HG03575 (cell line): ENCODE results near the gene SUOX.
A peak's percentile ranks its signal among the peaks of the same experiment; 100 is the strongest.

Experiments
- ATAC-seq: cut with Tn5 transposase; IDR thresholded peaks from one replicate; pipeline ENCODE4 v1.9.1; 2021; ENCODE audit not compliant: unreplicated experiment, insufficient number of reproducible peaks, low FRiP score; ENCODE audit errors: extremely low read depth

Gene SUOX

DNA sequence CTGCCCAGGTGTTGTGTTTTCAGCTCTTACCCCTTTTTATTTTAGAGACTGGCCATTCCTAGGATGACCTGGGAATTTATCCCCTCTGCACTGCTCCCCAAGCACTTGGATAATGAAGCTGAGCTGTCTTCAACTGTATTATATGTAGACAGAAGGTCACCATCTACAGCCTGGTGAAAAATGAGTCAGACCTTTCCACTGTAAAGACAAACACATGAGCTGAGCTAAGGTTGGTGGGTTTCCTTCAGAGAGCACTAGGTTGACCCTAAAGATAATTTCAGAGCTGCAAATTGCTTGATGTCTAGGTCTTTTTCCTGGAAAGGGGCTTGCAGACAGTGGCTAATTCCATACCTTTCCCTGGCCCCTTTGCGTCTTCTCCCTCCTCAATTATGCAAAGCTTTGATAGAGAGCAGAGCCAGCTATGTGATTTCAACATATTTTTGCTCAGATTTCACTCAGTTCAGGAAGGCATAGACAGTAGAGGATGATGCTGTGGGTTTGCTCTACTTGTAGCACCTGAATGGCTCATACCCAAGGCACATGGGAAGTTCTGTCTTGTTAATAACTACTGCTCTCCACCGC is 14.5 kb downstream of the SUOX start:
- ATAC-seq = no peak

DNA sequence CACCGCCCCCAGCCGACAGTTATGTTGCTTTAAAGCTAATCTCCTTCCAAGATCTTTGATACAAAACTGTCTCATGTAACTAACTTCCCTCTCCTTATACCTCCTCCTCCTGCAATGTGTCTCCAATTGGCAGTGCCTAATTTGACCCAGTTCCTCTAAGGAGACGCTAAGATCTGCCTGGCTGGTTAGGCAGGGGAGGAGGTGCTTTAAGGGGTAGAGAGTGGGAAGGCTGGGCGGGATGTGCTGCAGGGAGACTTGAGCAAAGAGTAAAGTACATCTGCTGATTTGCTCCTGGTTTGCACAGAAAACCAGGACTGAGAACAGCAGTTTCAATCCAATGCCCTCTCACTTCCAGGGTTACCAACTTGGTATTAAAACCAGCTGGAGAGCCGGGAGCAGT is 16.4 kb downstream of the SUOX start:
- no peak for ATAC-seq

DNA sequence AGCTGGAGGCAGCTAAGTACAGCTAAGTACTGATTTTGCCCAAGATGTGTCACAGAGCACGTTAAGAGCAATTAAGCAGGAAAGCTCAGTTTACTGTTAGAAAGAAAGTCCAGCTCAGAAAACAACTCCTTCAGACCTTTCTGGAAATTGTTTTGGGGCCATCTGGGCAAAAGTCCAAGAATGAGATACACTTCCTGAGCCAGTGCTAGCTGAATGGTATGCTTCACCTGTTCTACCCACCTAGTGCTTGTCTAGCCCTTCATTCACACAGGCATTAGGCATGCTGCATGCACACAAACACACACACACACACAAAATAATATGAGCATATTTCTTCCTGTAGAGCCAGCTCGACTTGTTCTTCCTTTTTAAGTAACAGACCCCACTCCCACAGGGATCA is 17.1 kb downstream of the SUOX start:
- no peak for ATAC-seq

DNA sequence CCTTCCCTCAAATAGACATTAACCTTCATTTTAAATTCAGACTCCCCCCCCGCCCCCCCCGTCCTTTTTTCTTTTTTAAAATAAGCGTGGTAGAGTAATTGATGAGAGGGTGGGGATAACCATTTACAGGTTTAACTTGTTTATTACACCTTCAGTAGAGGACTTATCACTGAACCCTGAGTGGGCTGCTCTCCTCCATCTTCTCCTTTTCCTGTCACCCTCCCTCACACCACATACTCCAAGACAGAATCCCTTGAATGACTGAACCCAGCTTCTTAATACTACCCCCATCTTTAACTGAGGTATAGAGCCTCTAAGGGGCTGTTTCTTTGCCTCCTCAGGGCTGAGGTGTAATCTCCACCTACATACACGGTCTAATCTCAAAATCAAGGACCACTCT is 20.1 kb downstream of the SUOX start:
- ATAC-seq = no peak

DNA sequence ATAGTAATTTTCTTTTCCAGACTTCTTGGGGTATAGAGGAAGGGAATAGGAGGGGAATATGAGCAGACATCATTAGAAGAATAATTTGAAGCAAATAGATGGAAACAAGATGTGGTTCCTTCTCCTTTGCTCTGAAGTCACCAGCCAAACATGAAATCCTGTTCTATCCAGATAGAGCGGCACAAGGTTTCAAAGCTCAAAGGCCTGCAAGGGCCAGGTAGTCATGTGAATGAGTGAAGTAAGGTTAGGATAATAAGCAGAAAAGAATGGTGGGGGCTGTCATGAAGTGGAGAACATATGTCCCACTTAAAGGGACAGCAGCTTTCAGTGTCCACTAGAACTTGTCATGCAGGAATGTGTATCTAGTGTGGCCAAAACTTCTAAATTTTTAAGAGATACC is 21.3 kb downstream of the SUOX start:
- ATAC-seq = no peak

DNA sequence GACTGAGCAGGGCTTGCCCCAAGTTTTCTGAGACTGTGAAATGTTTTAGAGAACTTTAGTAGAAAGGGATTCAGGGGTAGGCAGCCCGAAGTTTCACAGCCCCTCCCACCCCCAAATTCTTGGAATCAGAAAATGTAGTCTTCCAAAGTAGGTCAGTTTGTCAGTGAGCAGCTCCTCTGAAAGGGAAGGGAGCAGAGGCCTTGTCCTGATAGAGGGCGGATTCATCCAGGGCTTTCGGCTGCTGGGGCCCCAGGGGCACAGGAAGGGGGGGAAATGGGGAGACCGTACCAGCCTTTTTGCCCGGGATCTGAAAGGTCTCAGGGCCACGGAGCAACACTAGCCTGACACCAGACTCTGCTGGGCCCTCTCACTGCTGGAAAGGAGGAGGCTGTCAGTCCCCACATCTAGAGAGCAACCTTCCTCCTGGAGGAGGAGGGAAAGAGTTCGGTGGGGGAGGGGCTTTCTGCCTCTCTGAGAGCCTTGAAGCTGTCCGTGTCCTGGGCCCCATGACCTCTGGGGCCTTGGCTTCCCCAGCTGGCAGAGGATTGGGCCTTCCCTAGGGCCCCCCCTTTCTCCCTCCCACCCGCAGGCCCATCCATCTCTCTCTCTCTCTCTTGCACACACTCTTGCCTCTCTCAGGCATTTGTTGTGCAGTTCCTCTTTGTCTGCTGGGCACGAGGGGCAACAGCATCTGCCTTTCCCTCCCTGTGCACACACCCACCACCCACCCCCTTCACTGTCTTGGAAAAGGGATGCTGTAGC is 23.5 kb downstream of the SUOX start, which contains the start of gene IKZF4:
Gene IKZF4, plus strand, starts transcription at position 621 of the 762 bp plus-strand sequence. CDS start 451 bp downstream, outside the sequence.
- ATAC-seq = no peak

DNA sequence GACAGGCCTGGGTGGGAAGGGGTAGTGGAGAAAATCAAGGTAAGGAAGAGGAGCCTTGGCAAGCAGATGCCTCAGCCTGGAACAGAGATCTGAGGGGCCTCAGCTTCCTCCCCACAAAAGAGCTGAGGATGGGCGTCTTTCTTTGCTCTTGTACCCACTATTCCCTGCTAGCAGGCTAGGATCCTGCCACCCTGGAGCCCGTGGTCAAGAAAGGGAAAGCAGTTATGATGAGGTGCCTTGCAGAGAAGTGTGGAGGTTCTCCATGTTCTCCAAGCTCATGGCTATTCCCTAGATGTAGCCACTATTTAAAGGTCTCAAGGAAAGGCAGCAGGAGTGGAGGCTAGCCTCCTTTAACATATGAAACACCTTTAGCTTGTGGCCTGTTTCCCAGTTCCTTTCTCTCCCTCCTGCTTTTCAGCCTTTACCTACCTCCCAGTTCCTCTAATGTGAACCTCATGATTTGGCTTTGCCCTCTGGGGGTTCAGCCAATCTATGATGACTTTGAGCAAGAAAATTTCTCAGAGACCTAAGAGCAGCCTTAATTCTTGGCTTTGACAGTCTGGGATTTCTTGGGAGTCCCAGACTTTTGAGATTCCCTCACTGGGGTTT is 24.9 kb downstream of the SUOX start:
- no peak for ATAC-seq

DNA sequence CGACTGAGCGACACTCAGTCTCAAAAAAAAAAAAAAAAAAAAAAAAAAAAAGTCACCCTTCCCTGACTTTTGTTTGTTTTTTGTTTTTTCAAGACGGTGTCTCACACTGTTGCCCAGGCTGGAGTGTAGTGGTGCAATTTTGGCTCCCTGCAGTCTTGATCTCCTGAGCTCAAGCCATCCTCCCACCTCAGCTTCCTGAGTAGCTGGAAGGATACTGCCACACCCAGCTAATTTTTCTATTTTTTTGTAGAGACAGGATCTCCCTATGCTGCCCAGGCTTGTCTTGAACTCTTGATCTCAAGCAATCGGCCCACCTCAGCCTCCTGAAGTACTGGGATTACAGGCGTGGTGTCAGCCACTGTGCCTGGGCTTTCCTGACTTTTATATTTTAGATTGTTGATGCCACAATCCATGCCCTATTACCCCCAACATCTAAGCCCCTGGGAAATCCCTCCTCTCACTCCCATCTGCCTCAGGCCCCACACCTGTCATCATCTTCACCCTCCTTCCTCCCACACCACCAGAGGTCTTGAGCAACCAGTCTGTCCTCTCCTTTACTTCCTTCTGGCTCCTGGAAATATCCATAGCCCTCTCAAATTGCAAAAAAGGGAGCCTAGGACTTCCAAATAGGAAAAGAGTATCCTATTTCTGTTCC is 31.6 kb downstream of the SUOX start:
- no peak for ATAC-seq

DNA sequence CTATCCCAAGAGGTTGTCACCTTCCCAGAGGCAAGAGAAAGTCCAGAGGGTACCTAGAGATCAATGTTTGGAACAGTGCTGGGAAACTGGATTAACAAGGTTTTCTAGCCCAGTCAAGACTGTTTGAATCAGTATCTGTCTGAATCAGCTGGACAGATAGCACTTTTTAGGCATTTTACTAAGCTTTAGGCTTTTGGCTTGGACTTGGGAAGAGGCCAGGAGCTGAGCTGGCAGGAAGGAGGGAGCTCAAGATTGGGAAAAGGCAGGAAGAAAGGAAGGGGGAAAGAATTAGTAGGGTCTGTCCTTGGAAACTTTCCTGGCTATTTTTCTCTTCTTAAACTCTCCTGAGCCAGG is 32.1 kb downstream of the SUOX start:
- ATAC-seq = no peak

DNA sequence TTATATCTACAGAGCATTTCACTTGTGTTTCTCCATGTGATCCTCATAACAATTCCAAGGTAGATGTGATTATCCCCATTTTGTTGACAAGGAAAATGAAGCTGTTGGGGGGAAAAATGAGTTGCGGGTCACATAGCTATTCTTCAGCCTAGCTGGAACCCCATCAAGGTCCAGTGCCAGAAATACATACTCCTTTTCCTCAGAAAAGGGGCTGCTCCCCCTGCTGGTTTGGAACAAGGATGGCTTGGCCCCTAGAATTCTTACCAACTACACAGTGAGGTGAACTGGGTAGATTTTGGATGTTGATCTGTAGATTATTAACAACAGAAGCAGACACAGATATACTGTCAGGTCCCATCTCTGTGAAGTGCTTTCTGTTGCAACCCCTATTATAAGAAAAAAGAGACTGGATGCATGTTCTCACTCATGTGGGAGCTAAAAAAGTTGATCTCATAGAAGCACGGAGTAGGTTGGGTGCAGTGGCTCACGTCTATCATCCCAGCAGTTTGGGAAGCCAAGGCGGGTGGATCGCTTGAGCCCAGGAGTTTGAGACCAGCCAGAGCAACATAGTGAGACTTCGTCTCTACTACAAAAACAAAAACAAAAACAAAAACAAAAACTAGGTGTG is 32.7 kb downstream of the SUOX start:
- ATAC-seq = no peak

DNA sequence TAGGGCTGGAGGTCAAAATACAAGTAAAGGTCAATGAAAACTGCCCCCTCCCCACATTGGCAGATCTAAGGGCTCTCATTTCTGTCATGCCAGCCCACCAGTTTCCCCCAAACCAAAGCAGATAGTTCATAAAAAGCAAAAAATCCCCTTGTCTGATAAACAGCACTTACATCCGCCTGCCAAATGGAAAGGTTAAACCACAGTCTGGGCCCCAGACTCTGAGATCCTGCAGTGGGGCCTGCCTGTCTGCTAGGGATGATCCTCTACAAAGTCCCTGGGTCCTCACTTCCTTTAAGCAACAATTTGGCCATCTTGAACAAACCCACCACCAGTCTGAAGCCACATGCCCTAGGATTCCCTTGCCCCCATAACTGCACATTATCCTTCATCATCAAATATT is 34.9 kb downstream of the SUOX start:
- ATAC-seq = no peak

DNA sequence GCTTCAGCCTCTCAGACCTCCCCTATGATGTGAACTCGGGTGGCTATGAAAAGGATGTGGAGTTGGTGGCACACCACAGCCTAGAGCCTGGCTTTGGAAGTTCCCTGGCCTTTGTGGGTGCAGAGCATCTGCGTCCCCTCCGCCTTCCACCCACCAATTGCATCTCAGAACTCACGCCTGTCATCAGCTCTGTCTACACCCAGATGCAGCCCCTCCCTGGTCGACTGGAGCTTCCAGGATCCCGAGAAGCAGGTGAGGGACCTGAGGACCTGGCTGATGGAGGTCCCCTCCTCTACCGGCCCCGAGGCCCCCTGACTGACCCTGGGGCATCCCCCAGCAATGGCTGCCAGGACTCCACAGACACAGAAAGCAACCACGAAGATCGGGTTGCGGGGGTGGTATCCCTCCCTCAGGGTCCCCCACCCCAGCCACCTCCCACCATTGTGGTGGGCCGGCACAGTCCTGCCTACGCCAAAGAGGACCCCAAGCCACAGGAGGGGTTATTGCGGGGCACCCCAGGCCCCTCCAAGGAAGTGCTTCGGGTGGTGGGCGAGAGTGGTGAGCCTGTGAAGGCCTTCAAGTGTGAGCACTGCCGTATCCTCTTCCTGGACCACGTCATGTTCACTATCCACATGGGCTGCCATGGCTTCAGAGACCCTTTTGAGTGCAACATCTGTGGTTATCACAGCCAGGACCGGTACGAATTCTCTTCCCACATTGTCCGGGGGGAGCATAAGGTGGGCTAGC is 37.7 kb downstream of the SUOX start:
- ATAC-seq = no peak

DNA sequence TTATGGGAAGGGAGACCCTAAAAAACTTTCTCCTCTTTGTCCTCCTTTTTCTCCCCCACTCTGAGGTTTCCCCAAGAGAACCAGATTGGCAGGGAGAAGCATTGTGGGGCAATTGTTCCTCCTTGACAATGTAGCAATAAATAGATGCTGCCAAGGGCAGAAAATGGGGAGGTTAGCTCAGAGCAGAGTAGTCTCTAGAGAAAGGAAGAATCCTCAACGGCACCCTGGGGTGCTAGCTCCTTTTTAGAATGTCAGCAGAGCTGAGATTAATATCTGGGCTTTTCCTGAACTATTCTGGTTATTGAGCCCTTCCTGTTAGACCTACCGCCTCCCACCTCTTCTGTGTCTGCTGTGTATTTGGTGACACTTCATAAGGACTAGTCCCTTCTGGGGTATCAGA is 40.1 kb downstream of the SUOX start:
- no peak for ATAC-seq

DNA sequence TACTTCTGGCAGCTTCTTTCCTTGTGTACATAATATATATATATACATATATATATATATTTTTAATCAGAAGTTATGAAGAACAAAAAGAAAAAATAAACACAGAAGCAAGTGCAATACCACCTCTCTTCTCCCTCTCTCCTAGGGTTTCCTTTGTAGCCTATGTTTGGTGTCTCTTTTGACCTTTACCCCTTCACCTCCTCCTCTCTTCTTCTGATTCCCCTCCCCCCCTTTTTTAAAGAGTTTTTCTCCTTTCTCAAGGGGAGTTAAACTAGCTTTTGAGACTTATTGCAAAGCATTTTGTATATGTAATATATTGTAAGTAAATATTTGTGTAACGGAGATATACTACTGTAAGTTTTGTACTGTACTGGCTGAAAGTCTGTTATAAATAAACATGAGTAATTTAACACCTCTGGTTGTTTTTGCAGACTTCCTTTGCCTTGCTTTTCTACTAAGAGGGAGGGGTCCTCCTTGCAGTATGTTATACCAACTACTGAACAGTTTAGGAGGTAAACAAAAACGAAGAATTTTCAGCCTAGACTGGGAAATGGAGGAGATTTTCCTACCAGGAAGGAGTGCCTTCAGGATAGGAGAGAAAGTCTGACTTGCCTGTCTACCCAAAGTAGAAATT is 41.1 kb downstream of the SUOX start:
- ATAC-seq = no peak

DNA sequence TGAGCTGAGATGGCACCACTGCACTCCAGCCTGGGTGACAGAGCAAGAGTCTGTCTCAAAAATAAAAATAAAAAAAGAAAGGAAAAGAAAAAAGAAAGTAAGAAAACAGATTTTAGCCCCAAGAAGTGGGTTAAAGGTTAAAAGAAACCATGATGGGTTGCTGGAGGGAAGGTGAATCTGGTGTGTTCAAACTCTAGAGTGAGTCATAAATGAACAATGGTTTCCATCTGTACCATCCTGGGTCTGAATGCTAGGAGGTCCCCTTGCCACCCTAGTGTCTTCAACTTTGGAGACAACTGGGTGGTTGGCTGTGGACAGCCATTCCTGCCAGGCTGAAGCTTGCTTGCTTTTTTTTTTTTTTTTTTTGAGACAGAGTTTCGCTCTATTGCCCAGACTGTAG is 43.1 kb downstream of the SUOX start:
- no peak for ATAC-seq

DNA sequence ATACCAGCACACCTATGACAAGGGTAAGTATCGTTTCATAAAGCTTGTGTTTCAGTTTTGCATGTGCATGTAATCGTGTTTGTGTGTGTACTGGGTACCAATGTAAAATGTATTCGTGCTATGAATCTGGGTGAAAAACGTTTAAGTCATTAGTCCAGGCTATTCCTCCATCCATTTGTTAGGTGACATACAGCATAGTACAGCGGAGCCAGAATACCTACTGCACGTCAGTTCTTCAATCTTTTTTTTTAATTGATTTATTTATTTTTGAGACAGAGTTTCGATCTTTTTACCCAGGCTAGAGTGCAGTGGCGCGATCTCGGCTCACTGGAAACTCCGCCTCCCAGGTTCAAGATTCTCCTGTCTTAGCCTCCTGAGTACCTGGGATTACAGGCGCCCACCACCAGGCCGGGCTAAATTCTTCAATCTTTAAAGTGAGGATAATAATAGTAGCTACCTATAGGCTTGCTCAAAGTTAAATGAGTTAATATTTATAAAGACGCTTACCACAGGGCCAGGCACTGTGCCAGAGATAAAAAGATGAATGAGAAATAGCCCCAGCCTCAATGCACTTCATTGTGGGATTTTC is 44.0 kb downstream of the SUOX start:
- ATAC-seq = no peak

DNA sequence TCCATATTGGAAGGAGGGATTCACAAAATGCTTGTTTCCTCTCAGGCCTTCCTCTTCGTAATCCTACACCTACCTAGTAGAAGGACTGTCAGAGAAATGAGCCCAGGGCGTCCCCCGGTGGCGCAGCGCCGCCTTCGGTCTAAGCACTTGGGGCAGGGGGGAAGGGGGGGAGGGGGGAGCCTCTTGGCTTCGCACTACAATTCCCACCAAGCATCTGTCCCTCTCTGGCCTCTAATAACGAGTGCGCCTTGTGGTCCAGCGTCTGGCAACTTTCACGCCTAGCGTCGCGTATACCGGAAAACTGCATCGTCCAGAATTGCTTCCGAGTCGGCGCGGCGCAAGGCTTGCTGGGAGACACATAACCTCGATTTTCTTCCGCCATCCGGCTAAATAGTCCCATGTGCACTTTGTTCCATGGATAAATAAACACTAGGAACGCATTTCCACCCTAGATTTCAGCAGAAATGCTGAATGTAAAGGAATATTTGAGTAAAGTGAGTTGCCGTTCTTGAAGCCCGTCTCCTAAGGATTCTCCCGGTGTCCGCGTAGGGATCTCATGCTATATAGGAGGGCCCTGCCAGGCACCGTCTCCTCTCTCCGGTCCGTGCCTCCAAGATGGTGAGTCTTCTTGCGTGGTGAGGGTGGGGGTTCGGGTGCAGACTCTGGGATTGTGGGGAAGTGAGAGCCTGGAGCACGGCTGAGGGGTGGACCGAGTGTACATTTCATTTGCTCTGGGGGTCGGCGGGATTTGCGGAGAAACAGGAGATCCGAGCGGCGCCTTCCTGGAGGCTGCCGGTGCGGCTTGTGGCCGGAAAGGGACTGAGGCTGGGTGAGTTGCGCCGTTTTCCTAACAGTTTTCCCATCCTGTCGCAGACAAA is 44.7 kb downstream of the SUOX start, which contains the start of gene RPS26:
Gene RPS26, plus strand, starts transcription at position 367 of the 878 bp plus-strand sequence. Its CDS starts 249 bp downstream, at position 616.
- ATAC-seq = peak; percentile 67
